ENCODE measurements around the gene ALDH16A1.
"Not testable (repeated sequence)": the region's sequence is repeated elsewhere in the genome, so short reads cannot be mapped to it uniquely, and the experiment has no call there.

Gene ALDH16A1

GRCh38 chr19:49462492-49462891 lies 9.5 kb downstream of the ALDH16A1 start:
- DNase-seq (ENCODE audit: low read depth in 2 of 2), result no peak

- DNase-seq (ENCODE audit: low read depth in 2 of 2), result no peak
These were observed 11.1 kb downstream of the ALDH16A1 start for GRCh38 chr19:49463960-49464740.

- no peak for DNase-seq (ENCODE audit: low read depth in 2 of 2)
These were observed 12.3 kb downstream of the ALDH16A1 start for GRCh38 chr19:49465371-49465770.

GRCh38 chr19:49468199-49468598 lies 15.2 kb downstream of the ALDH16A1 start:
- DNase-seq (ENCODE audit: low read depth in 2 of 2), result no peak

GRCh38 chr19:49468746-49469447 lies 15.9 kb downstream of the ALDH16A1 start:
- DNase-seq (ENCODE audit: low read depth in 2 of 2), result peak; percentile 62 to 66

GRCh38 chr19:49469828-49470614 lies 17.0 kb downstream of the ALDH16A1 start:
- DNase-seq (ENCODE audit: low read depth in 2 of 2), result peak; percentile 80 to 84

GRCh38 chr19:49470615-49470978 lies 17.6 kb downstream of the ALDH16A1 start:
- DNase-seq (ENCODE audit: low read depth in 2 of 2), result no peak

- no peak for DNase-seq (ENCODE audit: low read depth in 2 of 2)
These were observed 19.9 kb downstream of the ALDH16A1 start for GRCh38 chr19:49472936-49473335.

GRCh38 chr19:49473501-49473867 lies 20.5 kb downstream of the ALDH16A1 start:
- DNase-seq (ENCODE audit: low read depth in 2 of 2), result not testable (repeated sequence)

- peak; percentile 79 to 80 for DNase-seq (ENCODE audit: low read depth in 2 of 2)
These were observed 21.0 kb downstream of the ALDH16A1 start, which contains the start of gene FLT3LG for GRCh38 chr19:49473868-49474541. Gene FLT3LG (plus strand): TSS chr19:49474215. CDS start chr19:49474640, 425 bp downstream.

- no peak for DNase-seq (ENCODE audit: low read depth in 2 of 2)
These were observed 21.5 kb downstream of the ALDH16A1 start for GRCh38 chr19:49474542-49474924.

GRCh38 chr19:49475191-49475917 lies 22.3 kb downstream of the ALDH16A1 start:
- DNase-seq (ENCODE audit: low read depth in 2 of 2), result no peak

- peak; percentile 64 to 78 for DNase-seq (ENCODE audit: low read depth in 2 of 2)
These were observed 23.2 kb downstream of the ALDH16A1 start for GRCh38 chr19:49475995-49476880.

GRCh38 chr19:49479975-49480628 lies 27.1 kb downstream of the ALDH16A1 start:
- DNase-seq (ENCODE audit: low read depth in 2 of 2), result no peak

GRCh38 chr19:49481020-49481683 lies 28.1 kb downstream of the ALDH16A1 start:
- no peak for DNase-seq (ENCODE audit: low read depth in 2 of 2)

- no peak for DNase-seq (ENCODE audit: low read depth in 2 of 2)
These were observed 33.2 kb downstream of the ALDH16A1 start for GRCh38 chr19:49486232-49486631.

GRCh38 chr19:49486710-49487276 lies 33.8 kb downstream of the ALDH16A1 start:
- DNase-seq (ENCODE audit: low read depth in 2 of 2), result no peak

GRCh38 chr19:49487277-49488045 lies 34.4 kb downstream of the ALDH16A1 start, which contains the start of gene RPL13A:
Gene RPL13A (plus strand): TSS chr19:49487608. CDS start chr19:49487630, 22 bp downstream.
- peak; percentile 99 to 100 for DNase-seq (ENCODE audit: low read depth in 2 of 2)

Data from stimulated activated CD8-positive, alpha-beta memory T cell treated with anti-CD3 and anti-CD28 coated beads, Interleukin-2, amount 100 ng/mL, for 48 hours (primary cell).